ENCODE measurements around the gene PBRM1. TPM values are rescaled to one million over a fixed set of nuclear protein-coding genes. Genes with fewer than 3 reads are reported as not detected.

Gene PBRM1
- total and polyA plus RNA-seq, 2 of the 8 experiments (the other 6 are each of a cell fraction or from before 2014, with no cell fraction given), result 19.3 to 65.8 TPM

- TF ChIP-seq CTCF (IDR thresholded peaks at IDR 0.05; ENCODE audit: control extremely low read depth in 1 of 3, insufficient read depth in 1 of 3, low read depth in 1 of 3, low read length in 3 of 3) (no peak), FOSL1 (IDR thresholded peaks at IDR 0.05; ENCODE audit: insufficient read depth, low read depth, low read length) (no peak), NANOG (IDR thresholded peaks at IDR 0.05; ENCODE audit: insufficient read depth, low read depth, low read length, poor library complexity, severe bottlenecking) (no peak), SRF (IDR thresholded peaks at IDR 0.05; ENCODE audit: low read depth, low read length) (no peak), RFX5 (IDR thresholded peaks at IDR 0.05; ENCODE audit: borderline replicate concordance, low read depth, low read length) (no peak), SP1 (IDR thresholded peaks at IDR 0.05; ENCODE audit: low read depth, low read length) (no peak)
Observed at GRCh38 chr3:52625041-52625440, 60.7 kb downstream of the PBRM1 start (continued).

All from H1 (cell line).